Measurements from ENCODE around the gene COG2. TPM values are rescaled to one million over a fixed set of nuclear protein-coding genes. Genes with fewer than 3 reads are reported as not detected.

COG2 gene
- total RNA-seq, 1 experiment from 2014 or later: 26.7 TPM

DNA sequence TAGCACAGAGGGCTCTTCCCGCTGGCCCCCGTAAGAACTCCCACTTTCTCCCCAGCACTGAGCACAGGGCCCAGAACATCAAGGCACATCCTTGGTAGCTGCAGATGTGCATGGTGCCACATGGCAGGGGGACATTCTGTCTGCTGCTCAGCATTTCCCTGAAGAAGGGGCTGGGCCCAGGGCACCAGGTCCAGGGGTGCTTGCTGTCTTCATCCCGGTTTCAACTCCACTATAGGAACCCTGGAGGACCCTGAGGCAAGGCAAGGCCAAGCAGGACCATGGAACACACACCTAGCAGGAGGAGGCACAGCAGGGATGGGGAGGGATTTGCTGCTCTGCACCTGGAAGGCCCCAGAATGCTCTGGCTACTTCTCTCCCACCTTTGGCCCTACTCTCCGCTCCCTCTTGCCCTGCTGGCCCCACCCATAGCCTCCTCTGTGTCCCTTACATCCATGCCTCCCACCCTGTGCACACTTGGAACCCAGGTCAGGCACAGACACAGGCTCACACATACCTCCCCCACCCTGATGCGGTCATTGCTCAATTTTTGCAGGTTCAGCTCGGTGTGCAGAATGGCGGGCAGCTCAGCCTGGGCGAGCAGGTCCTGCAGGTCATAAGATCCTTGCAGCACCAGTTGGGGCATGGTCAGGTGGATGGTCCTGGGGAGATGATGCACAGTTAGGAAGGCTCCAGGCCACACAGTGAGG is 61.6 kb downstream of the COG2 start:
- H3K9me3 ChIP-seq (replicated peaks): no peaks in the 10 kb centered on the region
- no peak for DNase-seq (ENCODE audit: low read depth in 1 of 2, low spot score in 2 of 2)
- H3K4me1 ChIP-seq (replicated peaks): no peaks in the 10 kb centered on the region
- no peaks in the 10 kb centered on the region for H3K27me3 ChIP-seq (replicated peaks)
- no peak overlapping the region for H3K4me3 ChIP-seq
- H3K27ac ChIP-seq: no peak overlapping the region
- no peaks in the 10 kb centered on the region for H3K36me3 ChIP-seq

DNA sequence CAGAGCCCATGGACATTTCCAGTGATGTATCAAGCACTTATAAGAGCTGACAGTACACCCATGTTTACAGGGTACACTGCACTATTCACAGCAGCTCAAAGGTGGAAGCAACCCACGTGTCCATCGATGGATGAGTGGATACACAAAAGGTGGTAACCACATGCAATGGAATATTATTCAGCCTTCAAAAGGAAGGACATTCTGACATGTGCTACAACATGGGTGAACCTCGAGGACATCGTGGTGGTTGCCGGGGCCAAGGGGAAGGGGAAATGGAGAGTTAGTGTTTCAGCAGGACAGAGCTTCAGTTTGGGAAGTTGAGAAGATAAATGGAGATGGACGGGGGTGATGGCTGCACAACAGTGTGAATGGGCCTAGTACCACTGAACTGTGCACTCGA is 62.5 kb downstream of the COG2 start:
- H3K9me3 ChIP-seq (replicated peaks): no peaks in the 10 kb centered on the region
- no peaks in the 10 kb centered on the region for H3K4me1 ChIP-seq (replicated peaks)
- H3K27me3 ChIP-seq (replicated peaks): no peaks in the 10 kb centered on the region
- no peak overlapping the region for H3K27ac ChIP-seq
- H3K36me3 ChIP-seq: no peaks in the 10 kb centered on the region
- H3K4me3 ChIP-seq: no peak overlapping the region
- DNase-seq (ENCODE audit: low read depth in 1 of 2, low spot score in 2 of 2): no peak

DNA sequence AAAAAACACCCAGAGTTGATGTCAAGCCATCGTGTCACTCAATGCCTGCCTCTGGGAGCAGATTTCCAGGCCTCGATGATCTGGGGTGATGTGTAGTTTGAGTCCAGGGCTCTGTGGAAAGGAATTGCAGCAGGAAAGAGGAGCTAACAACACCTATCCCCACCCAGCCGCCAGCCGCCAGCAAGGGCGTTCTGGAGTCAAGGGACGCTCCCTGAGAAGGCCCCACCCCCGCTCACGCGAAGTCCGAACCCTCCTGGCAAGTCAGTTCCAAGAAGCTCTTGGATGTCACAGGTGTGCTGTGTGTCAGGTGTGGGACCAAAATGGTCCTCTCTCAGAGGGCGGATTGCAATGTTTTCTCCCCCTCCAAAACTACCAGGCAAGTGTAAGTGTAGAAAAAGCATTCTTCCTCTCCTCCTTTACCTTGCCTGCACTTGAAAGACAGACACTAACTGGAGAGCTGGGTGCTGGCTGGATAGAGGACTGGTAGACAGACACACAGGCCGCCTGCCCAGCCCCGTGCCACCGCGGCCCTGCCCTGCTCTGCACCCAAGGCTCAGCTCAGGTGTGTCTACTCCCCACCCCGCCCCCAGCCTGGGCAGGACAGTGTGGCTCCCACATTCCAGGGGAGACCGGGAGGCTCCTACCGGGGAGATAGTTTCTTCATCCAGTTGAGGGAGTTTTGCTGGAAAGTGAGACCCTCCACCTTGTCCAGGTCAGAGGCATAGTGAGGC is 63.2 kb downstream of the COG2 start:
- no peaks in the 10 kb centered on the region for H3K27me3 ChIP-seq (replicated peaks)
- H3K9me3 ChIP-seq (replicated peaks): no peaks in the 10 kb centered on the region

DNA sequence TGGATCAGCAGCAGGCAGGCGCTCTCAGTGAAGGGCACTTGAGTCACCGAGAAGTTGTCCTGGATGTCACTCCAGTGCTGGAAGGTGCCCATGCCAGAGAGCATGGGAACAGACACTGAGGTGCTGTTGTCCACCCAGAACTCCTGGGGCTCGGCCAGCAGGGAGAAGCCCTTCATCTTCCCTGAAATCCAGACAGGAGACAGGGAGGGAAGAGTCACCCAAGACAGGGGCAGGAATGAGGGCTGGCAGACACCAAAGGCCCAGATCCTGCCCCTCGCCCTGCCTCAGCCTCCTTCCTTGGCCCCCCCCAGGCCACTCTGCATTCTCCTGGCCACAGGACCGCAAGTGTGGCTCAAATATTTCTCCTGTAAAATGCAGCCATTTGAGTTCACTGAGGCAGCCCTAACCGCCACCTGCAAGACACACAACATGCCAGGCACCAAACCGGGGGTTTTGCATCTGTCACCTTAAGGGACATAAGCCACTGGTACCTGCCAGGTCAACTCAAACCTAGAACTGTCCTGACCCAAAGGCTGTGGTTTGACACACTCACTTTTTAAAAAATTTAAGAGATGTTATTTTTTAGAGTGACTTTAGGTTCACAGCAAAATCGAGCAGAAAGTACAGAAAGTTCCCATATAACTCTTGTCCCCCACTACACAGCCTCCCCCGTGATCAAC is 63.9 kb downstream of the COG2 start:
- Histone ChIP-seq H3K4me3 (no peak overlapping the region), H3K9me3 (replicated peaks) (no peaks in the 10 kb centered on the region), H3K27me3 (replicated peaks) (no peaks in the 10 kb centered on the region), H3K27ac (no peak overlapping the region), H3K4me1 (replicated peaks) (no peaks in the 10 kb centered on the region), H3K36me3 (no peaks in the 10 kb centered on the region)
- no peak for DNase-seq (ENCODE audit: low read depth in 1 of 2, low spot score in 2 of 2)

More for the DNA sequence above, 63.2 kb downstream of the COG2 start:
- Histone ChIP-seq H3K36me3 (no peaks in the 10 kb centered on the region), H3K4me1 (replicated peaks) (no peaks in the 10 kb centered on the region), H3K27ac (no peak overlapping the region), H3K4me3 (no peak overlapping the region)
- DNase-seq (ENCODE audit: low read depth in 1 of 2, low spot score in 2 of 2): no peak

DNA sequence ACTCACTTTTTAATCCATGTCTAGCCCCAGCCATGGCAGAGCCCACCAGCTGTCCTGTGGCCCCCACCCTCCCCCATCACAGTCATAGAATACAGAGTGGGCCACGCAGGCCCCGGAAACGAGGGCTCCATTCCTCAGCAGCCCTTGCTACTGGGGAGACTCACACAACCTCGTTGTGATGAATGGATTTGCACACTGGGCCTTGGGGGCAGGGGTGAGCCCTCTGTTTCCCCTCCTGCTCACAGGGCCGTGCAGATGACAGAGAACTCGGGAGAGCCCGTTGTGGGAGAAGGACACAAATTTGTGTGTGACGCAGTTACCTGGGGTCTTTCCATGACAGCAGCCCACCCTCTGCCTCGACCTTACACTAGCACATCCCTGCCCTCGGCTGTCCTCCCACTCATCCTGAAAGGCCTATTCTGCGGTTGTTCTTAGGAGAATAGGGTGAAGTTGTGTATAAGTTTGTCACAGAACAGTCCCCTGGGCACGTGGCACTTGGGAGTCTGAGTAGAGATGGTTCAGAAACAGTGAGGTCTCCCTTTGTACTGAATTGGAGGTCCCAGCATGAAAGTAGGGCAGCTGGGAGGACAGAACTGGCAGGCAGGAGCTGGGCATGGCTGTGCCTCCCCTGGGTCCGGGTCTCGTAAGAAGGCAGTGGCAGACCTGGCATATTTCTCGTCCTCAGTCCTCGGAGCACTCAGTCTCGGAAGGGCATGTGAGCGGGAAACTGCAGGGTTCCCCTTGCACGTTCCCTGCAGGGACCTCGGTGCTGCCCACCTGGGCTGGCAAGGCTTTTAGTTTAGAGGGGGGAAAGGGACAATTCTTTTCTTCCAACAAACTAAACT is 64.8 kb downstream of the COG2 start:
- Histone ChIP-seq H3K27me3 (replicated peaks) (no peaks in the 10 kb centered on the region), H3K4me3 (no peak overlapping the region), H3K4me1 (replicated peaks) (no peaks in the 10 kb centered on the region), H3K9me3 (replicated peaks) (no peaks in the 10 kb centered on the region), H3K36me3 (no peaks in the 10 kb centered on the region), H3K27ac (no peak overlapping the region)
- no peak for DNase-seq (ENCODE audit: low read depth in 1 of 2, low spot score in 2 of 2)

DNA sequence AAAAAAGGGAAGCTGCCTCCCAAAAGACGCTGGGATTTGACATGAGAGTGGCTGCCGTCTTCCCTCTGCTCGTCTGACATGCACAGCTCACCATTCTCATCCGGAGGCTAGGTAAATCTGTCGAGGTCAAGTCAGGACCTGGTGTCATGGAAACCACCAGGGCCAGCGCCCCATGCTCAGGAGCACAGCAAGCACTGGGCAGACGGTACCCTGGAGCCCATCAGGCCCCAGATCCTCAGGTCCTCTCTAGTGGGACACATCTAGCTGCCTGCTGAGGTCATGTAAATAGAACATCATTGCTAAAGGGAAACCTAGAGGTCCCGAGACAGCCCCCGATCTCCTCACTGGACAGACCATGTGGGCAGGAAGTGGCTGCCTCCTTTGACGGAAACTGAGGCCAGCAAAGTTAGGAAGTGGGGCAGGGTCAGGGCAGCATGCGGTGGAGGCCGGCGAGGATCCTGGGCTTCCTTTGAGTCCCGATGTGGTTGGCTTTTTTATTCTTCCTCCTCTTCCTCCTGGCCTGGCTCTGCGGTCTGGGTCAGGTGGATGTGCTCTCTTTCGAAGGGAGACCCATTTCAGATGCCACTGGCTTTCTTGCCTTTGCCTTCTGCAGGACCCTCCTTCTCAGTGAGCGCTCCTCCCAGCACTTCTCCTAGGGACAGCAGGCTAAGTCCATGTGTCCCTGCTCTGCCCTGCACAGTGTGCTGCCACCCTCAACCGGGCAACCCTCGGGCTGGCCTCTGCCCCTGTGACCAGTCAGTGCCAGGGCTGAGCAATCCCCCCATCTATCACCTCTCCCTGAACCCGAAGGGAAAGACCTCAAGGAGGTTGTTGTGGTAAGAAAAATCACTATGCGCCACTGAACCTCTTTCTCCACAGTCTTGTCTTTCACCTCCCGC is 65.7 kb downstream of the COG2 start:
- no peak overlapping the region for H3K27ac ChIP-seq

DNA sequence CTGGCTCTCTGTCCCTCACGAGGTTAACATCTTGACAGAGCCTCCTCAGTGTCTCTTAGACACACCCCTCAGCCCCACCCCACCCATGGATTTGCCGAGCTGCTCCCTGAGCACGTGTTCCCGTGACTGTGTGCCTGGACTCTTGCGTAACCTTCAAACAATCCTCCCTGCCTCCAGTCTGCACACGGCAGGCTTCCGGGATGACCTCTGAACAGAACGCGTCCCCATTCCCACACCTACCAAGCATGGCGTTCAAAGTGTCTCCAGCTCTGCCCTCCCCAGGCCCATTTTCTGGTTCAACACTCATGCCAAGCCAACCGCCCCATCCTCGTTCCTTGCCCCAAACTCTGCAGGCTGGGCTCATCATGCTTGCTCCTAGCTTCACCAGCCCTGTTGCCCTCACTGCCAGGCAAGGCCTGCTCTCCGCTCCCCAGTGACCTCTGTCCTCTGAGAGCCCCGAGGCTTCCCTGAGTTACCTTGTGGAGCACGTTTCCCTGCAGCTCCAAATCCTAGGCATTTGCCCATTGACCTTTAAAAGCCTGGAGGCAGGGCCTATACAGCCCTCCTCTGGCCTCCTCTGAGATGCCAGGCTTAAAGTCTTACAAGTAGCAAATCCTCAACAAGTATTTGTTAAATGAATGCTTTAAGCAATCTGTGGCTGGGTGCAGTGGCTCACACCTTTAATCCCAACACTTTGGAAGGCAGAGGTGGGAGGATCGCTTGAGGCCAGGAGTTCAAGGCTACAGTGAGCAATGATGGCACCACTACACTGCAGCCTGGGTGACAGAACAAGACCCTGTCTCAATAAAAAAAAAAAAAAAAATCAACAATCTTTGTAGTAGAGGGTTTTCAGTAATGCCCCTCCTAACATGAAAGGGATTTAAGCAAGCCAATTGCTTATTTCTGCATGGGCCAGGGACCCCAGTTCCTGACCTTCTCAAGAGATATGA is 66.6 kb downstream of the COG2 start:
- Histone ChIP-seq H3K4me3 (no peak overlapping the region), H3K36me3 (no peaks in the 10 kb centered on the region), H3K27ac (no peak overlapping the region), H3K4me1 (replicated peaks) (no peaks in the 10 kb centered on the region), H3K9me3 (replicated peaks) (no peaks in the 10 kb centered on the region), H3K27me3 (replicated peaks) (no peaks in the 10 kb centered on the region)
- no peak for DNase-seq (ENCODE audit: low read depth in 1 of 2, low spot score in 2 of 2)

More for the DNA sequence above, 65.7 kb downstream of the COG2 start:
- no peak for DNase-seq (ENCODE audit: low read depth in 1 of 2, low spot score in 2 of 2)
- Histone ChIP-seq H3K36me3 (no peaks in the 10 kb centered on the region), H3K27me3 (replicated peaks) (no peaks in the 10 kb centered on the region), H3K4me3 (no peak overlapping the region), H3K9me3 (replicated peaks) (no peaks in the 10 kb centered on the region), H3K4me1 (replicated peaks) (no peaks in the 10 kb centered on the region)

DNA sequence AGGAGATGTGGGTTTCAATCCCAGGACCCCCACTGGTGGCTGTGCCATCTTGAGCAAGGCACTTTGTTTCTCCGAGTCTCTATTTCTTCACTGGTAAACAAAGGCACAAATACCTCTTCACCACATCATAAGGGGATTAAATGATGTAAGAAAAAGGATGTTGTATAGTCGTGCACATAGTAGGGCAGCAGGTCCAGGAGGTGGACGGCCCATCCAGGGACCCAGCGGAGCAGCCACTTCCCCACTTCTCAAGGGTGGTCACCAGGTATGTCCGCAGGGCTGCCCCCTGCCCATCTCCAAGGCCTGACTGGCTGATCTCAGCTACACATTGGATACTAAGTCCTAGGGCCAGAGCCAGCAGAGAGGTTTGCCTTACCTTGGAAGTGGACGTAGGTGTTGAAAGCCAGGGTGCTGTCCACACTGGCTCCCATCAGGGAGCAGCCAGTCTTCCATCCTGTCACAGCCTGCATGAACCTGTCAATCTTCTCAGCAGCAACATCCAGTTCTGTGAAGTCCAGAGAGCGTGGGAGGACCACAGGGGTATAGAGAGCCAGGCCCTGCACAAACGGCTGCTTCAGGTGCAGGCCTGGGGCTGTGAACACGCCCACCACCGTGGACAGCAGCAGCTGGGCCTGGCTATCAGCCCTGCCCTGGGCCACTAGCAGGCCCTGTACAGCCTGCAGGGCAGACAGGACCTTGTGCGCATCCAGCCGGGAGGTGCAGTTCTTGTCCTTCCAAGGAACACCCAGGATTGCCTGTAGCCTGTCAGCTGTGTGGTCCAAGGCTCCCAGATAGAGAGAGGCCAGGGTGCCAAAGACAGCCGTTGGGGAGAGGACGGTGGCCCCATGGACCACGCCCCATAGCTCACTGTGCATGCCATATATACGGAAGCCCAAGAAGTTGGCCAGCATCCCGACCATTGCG is 67.6 kb downstream of the COG2 start:
- Histone ChIP-seq H3K4me3 (no peak overlapping the region), H3K36me3 (no peaks in the 10 kb centered on the region), H3K9me3 (replicated peaks) (no peaks in the 10 kb centered on the region), H3K4me1 (replicated peaks) (no peaks in the 10 kb centered on the region), H3K27ac (no peak overlapping the region), H3K27me3 (replicated peaks) (no peaks in the 10 kb centered on the region)
- no peak for DNase-seq (ENCODE audit: low read depth in 1 of 2, low spot score in 2 of 2)

DNA sequence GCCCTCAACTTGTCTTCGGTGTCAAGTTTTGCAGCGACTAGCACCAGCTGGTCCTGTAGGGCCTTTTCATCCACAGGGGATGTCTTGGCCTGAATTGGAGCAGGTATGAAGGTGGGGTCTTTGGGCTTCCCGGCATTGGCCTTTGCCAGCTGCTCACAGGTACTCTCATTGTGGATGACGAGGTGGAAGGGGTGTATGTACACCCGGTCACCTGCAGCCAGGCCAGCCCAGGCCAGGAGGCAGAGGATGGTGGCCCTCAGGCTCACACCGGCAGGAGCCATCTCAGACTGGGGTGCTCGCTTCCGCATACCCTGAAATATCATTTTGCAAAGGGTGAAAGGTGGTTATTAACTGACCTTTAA is 68.2 kb downstream of the COG2 start:
- Histone ChIP-seq H3K27ac (no peak overlapping the region), H3K9me3 (replicated peaks) (no peaks in the 10 kb centered on the region), H3K4me3 (no peak overlapping the region), H3K36me3 (no peaks in the 10 kb centered on the region), H3K4me1 (replicated peaks) (no peaks in the 10 kb centered on the region), H3K27me3 (replicated peaks) (no peaks in the 10 kb centered on the region)
- DNase-seq (ENCODE audit: low read depth in 1 of 2, low spot score in 2 of 2): no peak

DNA sequence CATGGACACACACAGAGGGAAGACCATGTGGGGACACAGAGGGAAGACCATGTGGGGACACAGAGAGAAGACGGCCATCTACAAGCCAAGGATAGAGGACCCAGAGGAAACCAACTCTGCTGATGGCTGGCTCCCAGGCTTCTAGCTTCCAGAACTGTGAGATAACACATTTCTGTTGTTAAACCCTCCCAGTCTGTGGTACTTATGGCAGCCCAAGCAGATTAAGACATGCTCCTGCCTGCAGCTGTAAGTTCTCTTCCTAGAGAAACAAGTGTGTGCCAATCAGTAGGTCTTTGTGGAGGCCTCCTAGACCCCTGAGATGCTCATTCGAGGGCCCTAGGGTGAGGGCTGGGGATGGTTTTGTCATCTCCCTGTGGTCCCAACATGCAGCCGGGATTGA is 69.0 kb downstream of the COG2 start:
- DNase-seq (ENCODE audit: low read depth in 1 of 2, low spot score in 2 of 2): no peak
- no peaks in the 10 kb centered on the region for H3K36me3 ChIP-seq

DNA sequence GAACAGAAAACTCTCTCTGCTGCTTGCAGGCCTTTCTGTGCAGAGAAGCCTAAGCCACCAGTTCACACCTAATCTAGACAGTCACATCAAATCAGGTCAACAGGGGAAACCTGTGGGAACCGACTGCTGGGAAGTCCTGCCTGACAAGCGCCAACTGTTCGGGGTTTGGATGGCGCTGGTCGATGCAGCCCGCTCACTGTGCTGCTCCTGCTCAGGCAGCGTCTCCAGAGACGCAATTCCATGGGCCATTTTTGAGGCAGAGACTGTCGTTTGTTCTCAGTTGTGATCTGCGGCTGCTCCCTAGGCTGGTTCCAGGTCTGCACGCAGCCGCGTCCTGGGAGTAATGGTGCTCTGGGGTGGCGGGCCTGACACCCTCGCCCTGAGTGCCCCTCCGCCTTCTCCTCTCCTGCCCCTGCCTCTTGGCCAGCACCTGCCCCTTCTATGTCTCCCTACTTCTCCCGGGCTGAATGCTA is 70.2 kb downstream of the COG2 start:
- no peak for DNase-seq (ENCODE audit: low read depth in 1 of 2, low spot score in 2 of 2)
- H3K9me3 ChIP-seq (replicated peaks): 0 out of 2 replicates have a peak, but pooled peaks cover 2% of the 10 kb centered on the region
- H3K27ac ChIP-seq: no peak overlapping the region
- H3K36me3 ChIP-seq: no peaks in the 10 kb centered on the region
- H3K4me3 ChIP-seq: no peak overlapping the region
- no peaks in the 10 kb centered on the region for H3K4me1 ChIP-seq (replicated peaks)
- H3K27me3 ChIP-seq (replicated peaks): no peaks in the 10 kb centered on the region

More for the DNA sequence above, 69.0 kb downstream of the COG2 start:
- no peak overlapping the region for H3K4me3 ChIP-seq
- no peak overlapping the region for H3K27ac ChIP-seq
- no peaks in the 10 kb centered on the region for H3K27me3 ChIP-seq (replicated peaks)
- H3K9me3 ChIP-seq (replicated peaks): 0 out of 2 replicates have a peak, but pooled peaks cover 2% of the 10 kb centered on the region
- no peaks in the 10 kb centered on the region for H3K4me1 ChIP-seq (replicated peaks)

Measured in SJSA1 (cell line).